ENCODE results near the gene KIR3DL1.
"Not testable (repeated sequence)": the region's sequence is repeated elsewhere in the genome, so short reads cannot be mapped to it uniquely, and the experiment has no call there.

KIR3DL1 gene

GRCh38 chr19:54816251-54816650 lies at the start of gene KIR3DL1:
KIR3DL1 (plus strand) TSS chr19:54816468.
- not testable (repeated sequence) for DNase-seq (ENCODE audit: low read depth in 2 of 2)

GRCh38 chr19:54769646-54770045 lies 46.6 kb upstream of the KIR3DL1 start, which contains the start of gene KIR2DL1:
KIR2DL1 (plus strand) TSS chr19:54769793; CDS start chr19:54769851, 58 bp downstream.
- not testable (repeated sequence) for DNase-seq (ENCODE audit: low read depth in 2 of 2)

- not testable (repeated sequence) for DNase-seq (ENCODE audit: low read depth in 2 of 2)
Measured at GRCh38 chr19:54770511-54770910, 45.8 kb upstream of the KIR3DL1 start.

GRCh38 chr19:54771018-54771960 lies 45.0 kb upstream of the KIR3DL1 start:
- DNase-seq (ENCODE audit: low read depth in 2 of 2) = not testable (repeated sequence)

GRCh38 chr19:54772666-54773065 lies 43.6 kb upstream of the KIR3DL1 start:
- not testable (repeated sequence) for DNase-seq (ENCODE audit: low read depth in 2 of 2)

GRCh38 chr19:54775095-54775815 lies 41.0 kb upstream of the KIR3DL1 start:
- not testable (repeated sequence) for DNase-seq (ENCODE audit: low read depth in 2 of 2)

GRCh38 chr19:54775830-54776229 lies 40.4 kb upstream of the KIR3DL1 start:
- not testable (repeated sequence) for DNase-seq (ENCODE audit: low read depth in 2 of 2)

- DNase-seq (ENCODE audit: low read depth in 2 of 2) = not testable (repeated sequence)
Measured at GRCh38 chr19:54777851-54778250, 38.4 kb upstream of the KIR3DL1 start.

- DNase-seq (ENCODE audit: low read depth in 2 of 2) = not testable (repeated sequence)
Measured at GRCh38 chr19:54778896-54779295, 37.4 kb upstream of the KIR3DL1 start.

GRCh38 chr19:54782916-54783315 lies 33.4 kb upstream of the KIR3DL1 start:
- DNase-seq (ENCODE audit: low read depth in 2 of 2) = not testable (repeated sequence)

- not testable (repeated sequence) for DNase-seq (ENCODE audit: low read depth in 2 of 2)
Measured at GRCh38 chr19:54786091-54786723, 30.1 kb upstream of the KIR3DL1 start.

- not testable (repeated sequence) for DNase-seq (ENCODE audit: low read depth in 2 of 2)
Measured at GRCh38 chr19:54788154-54788553, 28.1 kb upstream of the KIR3DL1 start.

- no peak for DNase-seq (ENCODE audit: low read depth in 2 of 2)
Measured at GRCh38 chr19:54790711-54791110, 25.6 kb upstream of the KIR3DL1 start.

GRCh38 chr19:54791476-54791875 lies 24.8 kb upstream of the KIR3DL1 start:
- no peak for DNase-seq (ENCODE audit: low read depth in 2 of 2)

- no peak for DNase-seq (ENCODE audit: low read depth in 2 of 2)
Measured at GRCh38 chr19:54792814-54793213, 23.5 kb upstream of the KIR3DL1 start.

- no peak for DNase-seq (ENCODE audit: low read depth in 2 of 2)
Measured at GRCh38 chr19:54795758-54796157, 20.5 kb upstream of the KIR3DL1 start.

- no peak for DNase-seq (ENCODE audit: low read depth in 2 of 2)
Measured at GRCh38 chr19:54803410-54803809, 12.9 kb upstream of the KIR3DL1 start, which contains the start of gene KIR2DL4. KIR2DL4 (plus strand) TSS chr19:54803610; CDS start chr19:54803652, 42 bp downstream.

GRCh38 chr19:54804101-54804500 lies 12.2 kb upstream of the KIR3DL1 start:
- no peak for DNase-seq (ENCODE audit: low read depth in 2 of 2)

GRCh38 chr19:54804571-54804970 lies 11.7 kb upstream of the KIR3DL1 start:
- DNase-seq (ENCODE audit: low read depth in 2 of 2) = no peak

- no peak for DNase-seq (ENCODE audit: low read depth in 2 of 2)
Measured at GRCh38 chr19:54805665-54806515, 10.4 kb upstream of the KIR3DL1 start.

GRCh38 chr19:54806516-54806838 lies 9.8 kb upstream of the KIR3DL1 start:
- DNase-seq (ENCODE audit: low read depth in 2 of 2) = no peak

All from stimulated activated CD4-positive, alpha-beta T cell treated with anti-CD3 and anti-CD28 coated beads, Interleukin-1b, Interleukin-23, amount 100 ng/mL, for 1 hour (primary cell).